RWPE1 (cell line): ENCODE results near the gene CCDC92B.

Experiments used
- CTCF ChIA-PET: fragments of 350-600 bp; sonication (Branson Sonifier 250); formaldehyde crosslinking; extraction: SDS; loops from one replicate; lab custom pipeline; 2021; lab: Yijun Ruan, JAX
- POLR2A ChIA-PET: fragments of 400-600 bp; formaldehyde crosslinking; extraction: SDS; loops from one replicate; lab custom pipeline; 2020; ENCODE audit warnings: antibody characterized with exemption; ENCODE audit not compliant: low non-redundant PET; lab: Yijun Ruan, JAX
- DNase-seq: peaks from one replicate; pipeline ENCODE4 v3.0.0; 2012; ENCODE audit warnings: low spot score
- H3K27ac ChIP-seq: fragments of 450-650 bp; 2 replicates; pipeline ENCODE4 v1.5.1; 2017
- CTCF ChIP-seq: fragments of 450-650 bp; conservative IDR thresholded peaks from 2 replicates; pipeline ENCODE4 v1.5.1; 2017; ENCODE audit warnings: low read depth, mild to moderate bottlenecking

The CCDC92B gene

GRCh38 chr17:2736956-2737355, 12.5 kb downstream of the CCDC92B start:
- DNase-seq: peak; percentile 95
- ChIA-PET CTCF (interaction anchor here (0.6 kb wide), 1 partner anchor 19 kb away, joined by 7 read pairs; no protein-coding TSS in a partner anchor), POLR2A (no interaction called here)
- peak overlapping the region; percentile 88 for H3K27ac ChIP-seq
- TF ChIP-seq CTCF: no peak

- DNase-seq: no peak
- ChIA-PET POLR2A (no interaction called here), CTCF (no interaction called here)
- H3K27ac ChIP-seq: peak overlapping the region; percentile 88
- TF ChIP-seq CTCF: no peak
Observed at GRCh38 chr17:2735896-2736295, 13.6 kb downstream of the CCDC92B start.

GRCh38 chr17:2734939-2735338, 14.5 kb downstream of the CCDC92B start:
- ChIA-PET POLR2A (no interaction called here), CTCF (interaction anchor here (0.6 kb wide), 1 partner anchor 18 kb away, joined by 3 read pairs; no protein-coding TSS in a partner anchor)
- no peak for TF ChIP-seq CTCF
- no peak overlapping the region for H3K27ac ChIP-seq
- DNase-seq: no peak

- ChIA-PET CTCF (interaction anchor here (0.6 kb wide), 1 partner anchor 23 kb away, joined by 3 read pairs; no protein-coding TSS in a partner anchor), POLR2A (no interaction called here)
- no peak for DNase-seq
- H3K27ac ChIP-seq: no peak overlapping the region
- no peak for TF ChIP-seq CTCF
Observed at GRCh38 chr17:2731807-2732206, 17.6 kb downstream of the CCDC92B start.

GRCh38 chr17:2730764-2731353, 18.6 kb downstream of the CCDC92B start:
- no peak for TF ChIP-seq CTCF
- ChIA-PET CTCF (no interaction called here), POLR2A (no interaction called here)
- no peak overlapping the region for H3K27ac ChIP-seq
- no peak for DNase-seq

GRCh38 chr17:2724784-2725164, 24.7 kb downstream of the CCDC92B start:
- no peak for TF ChIP-seq CTCF
- no peak for DNase-seq
- ChIA-PET POLR2A (no interaction called here), CTCF (interaction anchor here (0.5 to 0.6 kb wide), 3 partner anchors 81 to 834 kb away, joined by 3 read pairs; no protein-coding TSS in a partner anchor)
- no peak overlapping the region for H3K27ac ChIP-seq
